CD4-positive, alpha-beta T cell treated with Interleukin-4 for 1 hour (primary cell): ENCODE results near the gene TCP1.
A peak's percentile ranks its signal among the peaks of the same experiment; 100 is the strongest.

Source experiments
- DNase-seq, 2 donors: peaks; one replicate each; pipeline ENCODE4 v3.0.0-alpha.2; 2020 to 2022

The TCP1 gene

DNA sequence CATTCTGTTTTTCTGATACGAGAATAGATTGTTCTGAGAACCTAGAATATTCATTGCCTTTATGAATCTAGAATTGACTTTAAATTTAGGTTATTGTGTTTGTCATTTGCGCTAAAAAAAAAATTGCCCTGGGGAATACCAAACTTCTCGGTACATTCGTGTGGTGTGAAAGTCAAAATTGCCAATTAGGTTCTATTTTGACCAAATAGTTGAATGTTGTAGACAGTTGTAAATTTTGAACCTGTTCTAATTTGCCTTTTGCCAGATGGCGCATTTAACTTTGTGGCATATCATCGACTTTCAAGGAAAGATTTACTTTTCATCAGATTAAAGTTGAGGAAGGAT, 59.1 kb downstream of the TCP1 start:
- no peak for DNase-seq

DNA sequence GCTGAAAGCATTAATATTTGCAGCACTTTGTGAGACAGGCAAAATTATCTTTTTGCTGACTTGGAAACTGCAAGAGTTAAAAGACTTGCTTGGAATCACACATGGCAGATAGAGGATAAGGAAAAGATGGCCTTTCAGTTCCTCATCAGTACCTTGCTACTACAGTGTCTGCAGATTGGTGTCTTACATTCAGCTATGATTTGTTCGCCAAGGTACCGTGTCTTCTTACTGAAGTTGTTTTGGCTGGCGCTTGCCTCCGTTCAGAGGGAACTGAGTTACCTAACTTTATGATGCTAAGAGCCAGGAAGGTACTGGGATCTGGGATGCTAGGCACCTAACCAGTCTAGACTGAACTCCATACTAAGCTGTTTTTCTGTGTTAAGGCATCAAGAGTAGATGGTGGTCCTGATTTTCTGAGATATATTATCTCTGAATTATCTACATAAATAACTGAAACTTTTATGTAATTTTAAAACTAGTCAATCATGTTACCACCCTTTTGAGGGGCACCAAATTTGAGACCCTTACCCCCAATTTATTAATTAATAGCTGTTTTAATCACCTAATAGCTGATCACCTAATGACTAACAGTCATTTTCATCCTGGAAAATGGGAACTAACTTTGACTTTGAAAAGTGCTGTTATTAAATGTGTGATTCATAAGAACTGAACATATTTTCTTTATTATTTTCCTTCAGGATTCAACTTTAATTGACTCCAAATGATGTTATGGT, 59.6 kb downstream of the TCP1 start:
- DNase-seq = peak in 1 of 2 donors; percentile 24

DNA sequence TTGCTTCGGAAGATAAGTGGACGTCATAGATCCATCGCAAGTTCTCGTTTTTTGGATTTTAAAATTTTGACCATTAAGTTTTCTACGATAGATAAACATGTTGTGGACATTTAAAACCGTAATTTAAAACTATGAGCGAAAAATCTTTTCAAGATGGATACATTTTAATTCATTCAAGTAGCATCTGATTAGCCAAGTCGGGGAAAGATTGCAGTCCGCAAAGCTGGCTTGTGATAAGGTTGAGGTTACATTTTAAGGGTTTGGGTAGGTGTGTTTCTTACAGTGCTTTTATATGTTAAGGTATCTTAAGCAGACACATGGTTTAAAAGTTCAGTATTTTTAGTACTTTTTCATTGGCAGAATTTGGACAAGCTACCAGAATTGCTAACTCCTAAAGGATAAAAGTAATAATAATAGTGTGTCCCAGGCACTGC, 60.9 kb downstream of the TCP1 start:
- peak in 1 of 2 donors; percentile 43 for DNase-seq
